Gastroesophageal sphincter (tissue), 4 donors: ENCODE results near the gene TXNRD3. TPM values are rescaled to one million over a fixed set of nuclear protein-coding genes. Genes with fewer than 3 reads are reported as not detected.
"Not testable (repeated sequence)": the region's sequence is repeated elsewhere in the genome, so short reads cannot be mapped to it uniquely, and the experiment has no call there.

Experiments used
- ATAC-seq: fragments of 150-250 bp; one replicate; pipeline ENCODE4 v1.9.1; 2016; ENCODE audit warnings: mild to moderate bottlenecking, moderate library complexity
- H3K27ac ChIP-seq, 4 donors: fragments of 200-600 bp; sonication (generic) in 3 of 4; 1 replicate in 3 of 4; 2 replicates in 1 of 4; pipeline ENCODE4 v1.5.1; 2016 to 2019
- H3K27me3 ChIP-seq: fragments of 200-600 bp; sonication (generic); one replicate; pipeline ENCODE4 v1.5.1; 2019
- H3K36me3 ChIP-seq, 2 donors: fragments of 200-600 bp; sonication (generic); one replicate each; pipeline ENCODE4 v1.5.1; 2019; ENCODE audit warnings: control low read depth in 1 of 2
- H3K4me1 ChIP-seq, 3 donors: fragments of 200-600 bp; sonication (generic); 1 replicate in 2 of 3; 2 replicates in 1 of 3; pipeline ENCODE4 v1.5.1; 2016 to 2019; ENCODE audit warnings: control low read depth in 2 of 3
- H3K4me3 ChIP-seq, 2 donors: fragments of 200-600 bp; sonication (generic); one replicate each; pipeline ENCODE4 v1.5.1; 2019; ENCODE audit warnings: mild to moderate bottlenecking in 1 of 2, moderate library complexity in 1 of 2
- H3K9me3 ChIP-seq, 3 donors: fragments of 200-600 bp; sonication (generic); one replicate each; pipeline ENCODE4 v1.5.1; 2017 to 2019; ENCODE audit warnings: control low read depth in 2 of 3
- EP300 ChIP-seq: sonication (generic); formaldehyde crosslinking; IDR thresholded peaks from one replicate; pipeline ENCODE4 v1.6.1; 2017; ENCODE audit warnings: antibody characterized with exemption, mild to moderate bottlenecking
- POLR2A ChIP-seq, 2 donors: fragments of 450-650 bp; IDR thresholded peaks; one replicate each; pipeline ENCODE4 v1.6.1; 2017; ENCODE audit warnings: antibody characterized with exemption in 2 of 2, mild to moderate bottlenecking in 2 of 2, moderate library complexity in 1 of 2
- POLR2AphosphoS5 ChIP-seq: sonication (generic); formaldehyde crosslinking; IDR thresholded peaks from one replicate; pipeline ENCODE4 v1.6.1; 2017; ENCODE audit warnings: antibody characterized with exemption
- WGBS, 2 donors: methylation state at CpG; one replicate each; pipeline ENCODE4 v1.1.5; 2018; ENCODE audit warnings: low coverage in 1 of 2; 5-methylcytosine and 5-hydroxymethylcytosine counted together
- total RNA-seq, 4 donors: library from RNA; depleted of rRNA; stranded (reverse); fragments of >200 nt; gene quantifications; one replicate each; pipeline ENCODE4 v1.1.0, GENCODE V29; 2016
- TF ChIP-seq, protein P1 (sequence below), 4 experiments: fragments of 200-600 bp in 2 of 4; fragments of 450-650 bp in 2 of 4; sonication (generic) in 1 of 4; IDR thresholded peaks; one replicate each; pipeline ENCODE4 v1.5.1; 2017 to 2019; ENCODE audit warnings: antibody characterized with exemption in 4 of 4, mild to moderate bottlenecking in 2 of 4, moderate library complexity in 2 of 4

The TXNRD3 gene
- total RNA-seq, 4 donors from 2014 or later: 14.3 to 24.7 (median 18.5) TPM

DNA sequence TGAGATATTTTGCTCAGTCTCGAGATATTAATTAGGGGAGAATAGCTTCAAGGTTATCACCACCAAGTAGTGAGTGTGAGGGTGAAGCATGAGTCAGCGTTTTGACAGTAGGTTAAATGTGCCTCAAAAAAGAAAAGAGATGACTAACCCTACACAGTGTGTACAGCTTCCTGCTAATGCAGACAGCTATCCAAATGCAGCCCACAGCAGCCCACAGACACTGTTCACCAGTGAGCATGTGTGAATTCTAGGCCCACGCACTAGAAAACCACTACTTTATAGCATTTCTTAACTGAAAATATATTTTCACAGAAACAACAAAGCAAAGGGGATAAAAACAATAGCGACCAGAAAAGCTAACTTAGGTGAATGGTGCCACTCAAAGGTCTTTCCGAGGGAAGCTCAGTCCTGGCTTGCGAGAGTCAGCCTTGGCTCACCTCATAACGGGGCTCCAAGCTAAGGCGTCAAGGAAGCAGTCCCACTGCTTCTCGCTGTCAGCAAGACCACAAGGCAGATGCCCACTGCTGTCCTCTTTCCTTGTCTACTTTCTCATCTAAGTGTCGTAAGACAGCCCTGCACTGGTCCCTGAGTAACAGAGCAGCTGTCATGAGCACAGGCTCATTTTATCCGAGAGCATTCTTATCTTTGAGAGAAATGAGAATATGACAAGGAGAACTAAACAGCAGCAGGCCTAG lies 47.6 kb downstream of the TXNRD3 start:
- Histone ChIP-seq H3K4me3 (no peak overlapping the region), H3K36me3 (peaks cover 0 to 94% of the 10 kb centered on the region in 2 donors), H3K9me3 (no peaks in the 10 kb centered on the region), H3K27ac (no peak overlapping the region), H3K27me3 (no peaks in the 10 kb centered on the region), H3K4me1 (no peaks in the 10 kb centered on the region)
- TF ChIP-seq, protein P1, sequence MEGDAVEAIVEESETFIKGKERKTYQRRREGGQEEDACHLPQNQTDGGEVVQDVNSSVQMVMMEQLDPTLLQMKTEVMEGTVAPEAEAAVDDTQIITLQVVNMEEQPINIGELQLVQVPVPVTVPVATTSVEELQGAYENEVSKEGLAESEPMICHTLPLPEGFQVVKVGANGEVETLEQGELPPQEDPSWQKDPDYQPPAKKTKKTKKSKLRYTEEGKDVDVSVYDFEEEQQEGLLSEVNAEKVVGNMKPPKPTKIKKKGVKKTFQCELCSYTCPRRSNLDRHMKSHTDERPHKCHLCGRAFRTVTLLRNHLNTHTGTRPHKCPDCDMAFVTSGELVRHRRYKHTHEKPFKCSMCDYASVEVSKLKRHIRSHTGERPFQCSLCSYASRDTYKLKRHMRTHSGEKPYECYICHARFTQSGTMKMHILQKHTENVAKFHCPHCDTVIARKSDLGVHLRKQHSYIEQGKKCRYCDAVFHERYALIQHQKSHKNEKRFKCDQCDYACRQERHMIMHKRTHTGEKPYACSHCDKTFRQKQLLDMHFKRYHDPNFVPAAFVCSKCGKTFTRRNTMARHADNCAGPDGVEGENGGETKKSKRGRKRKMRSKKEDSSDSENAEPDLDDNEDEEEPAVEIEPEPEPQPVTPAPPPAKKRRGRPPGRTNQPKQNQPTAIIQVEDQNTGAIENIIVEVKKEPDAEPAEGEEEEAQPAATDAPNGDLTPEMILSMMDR (IDR thresholded peaks at IDR 0.05): no peak
- no peak for TF ChIP-seq POLR2A (IDR thresholded peaks at IDR 0.05)
- TF ChIP-seq POLR2AphosphoS5: no peak
- no peak for TF ChIP-seq EP300
- 67 to 84% methylated on average over 1 to 11 of the region's 11 CpGs for WGBS, 2 donors
- ATAC-seq: no peak

DNA sequence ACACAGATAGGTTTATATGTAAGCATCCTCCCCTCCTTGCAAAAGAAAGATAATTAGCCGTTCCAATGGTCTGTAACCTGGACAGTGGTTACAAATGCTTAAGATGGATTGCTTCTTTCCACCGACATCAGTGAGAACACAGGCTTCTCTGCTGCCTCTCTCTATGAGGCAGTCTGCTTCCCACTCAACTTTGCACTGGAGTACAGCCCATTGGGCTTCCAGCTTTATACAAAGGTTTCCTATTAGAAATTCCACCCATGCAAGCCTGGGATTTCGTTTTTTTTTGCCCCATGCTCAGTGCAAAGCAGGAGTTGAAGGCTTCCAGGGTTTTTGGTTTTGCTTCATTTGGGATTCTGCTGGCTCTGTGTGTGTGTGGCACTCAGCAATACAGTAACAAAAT lies 48.9 kb downstream of the TXNRD3 start:
- no peaks in the 10 kb centered on the region for H3K4me1 ChIP-seq
- H3K9me3 ChIP-seq: no peaks in the 10 kb centered on the region
- no peaks in the 10 kb centered on the region for H3K27me3 ChIP-seq
- H3K36me3 ChIP-seq: peaks cover 0 to 81% of the 10 kb centered on the region in 2 donors
- no peak overlapping the region for H3K4me3 ChIP-seq
- no peak for ATAC-seq
- WGBS, 2 donors: 63 to 78% methylated on average over 1 to 3 of the region's 3 CpGs
- TF ChIP-seq POLR2A (IDR thresholded peaks at IDR 0.05): no peak
- H3K27ac ChIP-seq: no peak overlapping the region

DNA sequence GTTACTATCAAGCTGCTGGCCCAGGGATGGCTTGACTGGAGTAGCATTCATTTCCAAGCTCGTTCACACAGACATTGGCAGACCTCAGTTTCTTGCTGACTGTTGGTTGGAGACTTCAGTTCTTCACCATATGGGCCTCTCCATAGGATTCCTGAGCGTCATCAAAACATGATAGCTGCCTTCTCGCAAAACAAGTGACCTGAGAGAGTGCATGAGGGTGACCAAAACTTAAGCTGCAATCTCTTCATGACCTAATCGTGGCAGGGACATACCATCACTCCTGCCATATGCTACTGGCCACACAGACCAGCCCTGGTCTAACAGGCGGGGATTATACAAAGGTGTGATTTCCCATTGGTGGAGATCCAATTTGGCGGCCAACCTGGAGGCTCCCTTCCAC lies 50.2 kb downstream of the TXNRD3 start:
- Histone ChIP-seq H3K9me3 (no peaks in the 10 kb centered on the region), H3K36me3 (peaks cover 0 to 67% of the 10 kb centered on the region in 2 donors), H3K4me1 (no peaks in the 10 kb centered on the region), H3K27ac (no peak overlapping the region), H3K27me3 (no peaks in the 10 kb centered on the region), H3K4me3 (no peak overlapping the region)
- WGBS, 2 donors: 90 to 94% methylated on average over 3 to 4 of the region's 6 CpGs
- ATAC-seq: no peak
- TF ChIP-seq POLR2A (IDR thresholded peaks at IDR 0.05) (no peak), POLR2AphosphoS5 (no peak), EP300 (no peak)
- TF ChIP-seq, protein P1 (IDR thresholded peaks at IDR 0.05): no peak

DNA sequence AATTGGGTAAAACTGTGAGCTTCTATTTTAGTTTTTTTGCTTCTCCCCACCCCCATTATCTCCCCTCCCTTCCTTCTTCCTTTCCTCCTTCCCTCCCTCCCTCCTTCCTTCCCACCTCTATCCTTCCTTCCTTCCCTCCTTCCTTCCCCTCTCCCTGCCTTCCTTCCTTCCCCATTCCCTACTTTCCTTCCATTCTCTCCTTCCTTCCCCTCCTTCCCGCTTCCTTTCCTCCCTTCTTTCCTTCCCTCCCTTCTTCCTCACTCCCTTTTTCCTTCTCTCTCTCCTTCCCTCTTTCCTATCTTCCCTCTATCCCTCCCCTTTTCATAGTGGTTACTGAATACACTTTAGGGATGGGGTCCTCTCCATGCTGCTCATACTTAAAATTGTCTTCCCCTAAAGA lies 55.8 kb downstream of the TXNRD3 start:
- H3K27me3 ChIP-seq: no peaks in the 10 kb centered on the region
- no peak overlapping the region for H3K27ac ChIP-seq
- H3K4me3 ChIP-seq: no peak overlapping the region
- H3K9me3 ChIP-seq: no peaks in the 10 kb centered on the region
- no peaks in the 10 kb centered on the region for H3K4me1 ChIP-seq
- ATAC-seq: no peak
- no peak for TF ChIP-seq POLR2A (IDR thresholded peaks at IDR 0.05)
- no peak for TF ChIP-seq POLR2AphosphoS5
- no peak for TF ChIP-seq EP300
- TF ChIP-seq, protein P1 (IDR thresholded peaks at IDR 0.05): no peak
- H3K36me3 ChIP-seq: peaks cover 0 to 12% of the 10 kb centered on the region in 2 donors
- 0% methylated on average over 1 of the region's 1 CpG for WGBS, 2 donors

DNA sequence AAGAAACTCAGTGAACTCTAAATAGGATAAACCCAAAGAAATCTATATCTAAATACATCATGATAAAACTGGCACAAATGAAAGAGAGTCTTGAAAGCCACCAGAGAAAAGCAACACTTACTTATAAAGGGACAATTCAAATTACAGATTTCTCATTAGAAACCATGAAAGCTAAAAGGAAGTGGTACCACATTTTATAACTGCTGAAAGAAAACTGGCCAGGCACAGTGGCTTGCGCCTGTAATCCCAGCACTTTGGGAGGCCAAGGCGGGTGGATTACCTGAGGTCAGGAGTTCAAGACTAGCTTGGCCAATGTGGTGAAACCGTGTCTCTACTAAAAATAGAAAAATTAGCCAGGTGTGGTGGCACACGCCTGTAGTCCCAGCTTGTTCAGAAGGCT lies 59.4 kb downstream of the TXNRD3 start:
- not testable (repeated sequence) for H3K4me3 ChIP-seq, H3K4me1 ChIP-seq, H3K36me3 ChIP-seq, H3K27me3 ChIP-seq, H3K9me3 ChIP-seq, ATAC-seq, H3K27ac ChIP-seq
- 84 to 98% methylated on average over 4 of the region's 4 CpGs for WGBS, 2 donors

DNA sequence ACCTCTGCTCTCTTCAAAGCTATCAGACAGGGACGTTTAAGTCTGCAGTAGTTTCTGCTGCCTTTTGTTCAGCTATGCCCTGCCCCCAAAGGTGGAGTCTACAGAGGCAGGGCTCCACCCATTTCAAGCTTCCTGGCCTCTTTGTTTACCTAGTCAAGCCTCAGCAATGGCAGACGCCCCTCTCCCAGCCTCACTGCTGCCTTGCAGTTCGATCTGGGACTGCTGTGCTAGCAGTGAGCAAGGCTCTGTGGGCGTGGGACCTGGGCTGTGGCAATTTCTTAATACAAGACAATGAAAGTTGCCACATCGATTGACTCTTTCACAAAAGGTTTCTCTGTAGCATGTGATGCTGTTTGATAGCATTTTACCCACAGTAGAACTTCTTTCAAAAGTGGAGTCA lies 63.4 kb downstream of the TXNRD3 start:
- WGBS, 2 donors: 83% methylated on average over 3 of the region's 5 CpGs; no CpG with 5 or more reads in 1 of the 2 donors
- H3K4me3 ChIP-seq, H3K27ac ChIP-seq: not testable (repeated sequence)

More for the DNA sequence above, 63.4 kb downstream of the TXNRD3 start:
- H3K4me1 ChIP-seq, H3K36me3 ChIP-seq, ATAC-seq, H3K27me3 ChIP-seq: not testable (repeated sequence)
- H3K9me3 ChIP-seq: peaks cover 0 to 17% (median 0%) of the 10 kb centered on the region in 3 donors
